ENCODE measurements around the gene ELF5.

ELF5 gene

GRCh38 chr11:34513682-34514449 is at the start of gene ELF5:
TSS of gene ELF5 (minus strand) at chr11:34513794. CDS start at chr11:34505749, 8,045 bp downstream.
- TF ChIP-seq CTCF (IDR thresholded peaks at IDR 0.05; ENCODE audit: low read depth, low read length) = no peak
- no peak for DNase-seq (ENCODE audit: extremely low read depth, low read depth)

GRCh38 chr11:34562976-34563375 is 49.4 kb upstream of the ELF5 start:
- DNase-seq (ENCODE audit: extremely low read depth, low read depth) = no peak
- no peak for TF ChIP-seq CTCF (IDR thresholded peaks at IDR 0.05; ENCODE audit: low read depth, low read length)

DNA sequence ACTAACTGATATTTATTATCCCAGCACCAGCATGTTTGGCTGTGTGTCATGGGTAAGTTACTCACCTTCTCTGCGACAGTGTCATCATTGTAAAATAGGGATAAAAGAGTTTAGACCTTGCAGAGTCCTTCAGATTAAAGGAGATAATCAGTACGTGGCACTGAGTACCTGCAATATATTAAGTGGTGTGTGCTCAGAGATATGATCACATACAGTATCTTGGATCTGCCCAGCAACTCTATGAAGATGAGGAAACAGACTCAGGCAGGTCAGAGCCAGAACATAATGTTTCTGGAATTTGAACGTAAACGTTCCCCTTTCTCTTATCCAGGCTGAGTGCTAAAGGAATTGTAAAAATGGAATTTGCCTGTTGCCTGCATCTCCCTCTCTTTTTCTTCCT is 46.9 kb upstream of the ELF5 start:
- no peak for TF ChIP-seq CTCF (IDR thresholded peaks at IDR 0.05; ENCODE audit: low read depth, low read length)
- no peak for DNase-seq (ENCODE audit: extremely low read depth, low read depth)

- TF ChIP-seq CTCF (IDR thresholded peaks at IDR 0.05; ENCODE audit: low read depth, low read length) = no peak
- no peak for DNase-seq (ENCODE audit: extremely low read depth, low read depth)
Measured at GRCh38 chr11:34558673-34559072, 45.1 kb upstream of the ELF5 start.

- no peak for TF ChIP-seq CTCF (IDR thresholded peaks at IDR 0.05; ENCODE audit: low read depth, low read length)
- DNase-seq (ENCODE audit: extremely low read depth, low read depth) = no peak
Measured at GRCh38 chr11:34558211-34558610, 44.6 kb upstream of the ELF5 start.

DNA sequence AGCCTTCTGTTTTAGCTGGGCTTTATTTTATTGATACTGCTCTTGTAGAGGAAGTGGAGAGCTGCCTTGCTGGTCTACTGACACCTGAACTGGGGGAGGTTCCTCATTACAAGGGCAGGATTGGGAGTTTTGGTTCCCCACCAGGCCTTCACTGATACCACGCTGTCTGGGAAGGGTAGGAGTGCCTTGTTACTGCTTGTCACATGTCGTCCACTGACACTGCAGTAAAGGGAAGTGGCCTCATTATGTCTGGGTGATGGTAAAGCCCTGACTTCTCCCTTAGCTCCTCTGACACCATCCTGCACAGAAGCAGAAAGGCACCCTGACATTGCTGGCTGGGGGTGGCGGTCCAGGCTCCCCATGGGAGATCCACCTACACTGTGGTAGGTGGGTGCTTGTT is 38.7 kb upstream of the ELF5 start:
- no peak for DNase-seq (ENCODE audit: extremely low read depth, low read depth)
- no peak for TF ChIP-seq CTCF (IDR thresholded peaks at IDR 0.05; ENCODE audit: low read depth, low read length)

GRCh38 chr11:34549271-34549670 is 35.7 kb upstream of the ELF5 start:
- no peak for TF ChIP-seq CTCF (IDR thresholded peaks at IDR 0.05; ENCODE audit: low read depth, low read length)
- DNase-seq (ENCODE audit: extremely low read depth, low read depth) = no peak
